Measurements from ENCODE around the gene RASAL2.
"Not testable (repeated sequence)": the region's sequence is repeated elsewhere in the genome, so short reads cannot be mapped to it uniquely, and the experiment has no call there.

GRCh38 chr1:178202095-178202494, 108.2 kb downstream of the RASAL2 start:
- TF ChIP-seq CTCF, POLR2A (IDR thresholded peaks at IDR 0.05): not testable (repeated sequence)
